ENCODE results near the gene MBNL1.

GRCh38 chr3:152260529-152260928 lies 8.2 kb upstream of the MBNL1 start:
- TF ChIP-seq CTCF (conservative IDR thresholded peaks at IDR 0.05; ENCODE audit: low read depth, low read length) = no peak
- TF ChIP-seq RCOR1 (IDR thresholded peaks at IDR 0.05; ENCODE audit: insufficient replicate concordance, low read length) = no peak
- peak; percentile 49; the same call in 1 of the 2 replicates for TF ChIP-seq MAFK (IDR thresholded peaks at IDR 0.05; ENCODE audit: low read depth, low read length)
- TF ChIP-seq CEBPB (IDR thresholded peaks at IDR 0.05; ENCODE audit: low read depth, low read length) = no peak
- TF ChIP-seq RFX5 (IDR thresholded peaks at IDR 0.05; ENCODE audit: low read depth, low read length) = no peak
- TF ChIP-seq USF2 (IDR thresholded peaks at IDR 0.05; ENCODE audit: low read depth, low read length) = no peak
- TF ChIP-seq NFE2L2 (IDR thresholded peaks at IDR 0.05; ENCODE audit: low read depth, low read length) = no peak
- no peak for TF ChIP-seq POLR2A (IDR thresholded peaks at IDR 0.05; ENCODE audit: low read depth, low read length)
- TF ChIP-seq CHD1 (IDR thresholded peaks at IDR 0.05; ENCODE audit: low read depth, low read length) = no peak
- TF ChIP-seq SMC3 (IDR thresholded peaks at IDR 0.05; ENCODE audit: low read depth, low read length) = no peak
- no peak for TF ChIP-seq ELK1 (IDR thresholded peaks at IDR 0.05; ENCODE audit: borderline replicate concordance, low read depth, low read length)
- no peak for TF ChIP-seq RAD21 (IDR thresholded peaks at IDR 0.05; ENCODE audit: low read length)
